Neuron (in vitro differentiated cells): ENCODE measurements around the gene MBD3L2B.
"Not testable (repeated sequence)": the region's sequence is repeated elsewhere in the genome, so short reads cannot be mapped to it uniquely, and the experiment has no call there.

Experiments
- H2AFZ ChIP-seq: one replicate; pipeline ENCODE4 v1.6.1; 2013; ENCODE audit warnings: low read depth, mild to moderate bottlenecking, inconsistent platforms, low read length, moderate library complexity
- H3K27me3 ChIP-seq: one replicate; pipeline ENCODE4 v1.6.1; 2013; ENCODE audit warnings: low read length; ENCODE audit not compliant: insufficient read depth
- H3K36me3 ChIP-seq: one replicate; pipeline ENCODE4 v1.6.1; 2013; ENCODE audit warnings: low read length; ENCODE audit not compliant: insufficient read depth
- H3K4me1 ChIP-seq: one replicate; pipeline ENCODE4 v1.6.1; 2013; ENCODE audit warnings: low read length; ENCODE audit not compliant: insufficient read depth
- H3K4me3 ChIP-seq: 2 replicates; pipeline ENCODE4 v1.5.1; 2013; ENCODE audit warnings: mild to moderate bottlenecking, low read length, moderate library complexity
- H3K9me3 ChIP-seq: one replicate; pipeline ENCODE4 v1.6.1; 2013; ENCODE audit warnings: low read length

Gene MBD3L2B

GRCh38 chr19:7021331-7021730 is at the start of gene MBD3L2B:
TSS of gene MBD3L2B (minus strand) at chr19:7021431. CDS start at chr19:7021397, 34 bp downstream.
- not testable (repeated sequence) for H3K36me3 ChIP-seq, H3K4me3 ChIP-seq, H3K9me3 ChIP-seq

GRCh38 chr19:7069904-7070226 is 48.6 kb upstream of the MBD3L2B start:
- Histone ChIP-seq H3K4me1 (peaks cover 8% of the 10 kb centered on the region), H3K4me3 (peak overlapping the region; percentile 84)

More at GRCh38 chr19:7021331-7021730, at the start of gene MBD3L2B:
- not testable (repeated sequence) for H3K4me1 ChIP-seq, H3K27me3 ChIP-seq, H2AFZ ChIP-seq

GRCh38 chr19:7069042-7069903 is 48.0 kb upstream of the MBD3L2B start, which contains the start of gene ZNF557:
TSS of gene ZNF557 (plus strand) at chr19:7069703. CDS start at chr19:7075075, 5,372 bp downstream.
- H3K36me3 ChIP-seq, result peaks cover 30% of the 10 kb centered on the region
- peaks cover 8% of the 10 kb centered on the region for H3K4me1 ChIP-seq
- H3K9me3 ChIP-seq, result peaks cover 12% of the 10 kb centered on the region
- H3K4me3 ChIP-seq, result peak within 1 kb of the TSS; percentile 84
- H2AFZ ChIP-seq, result peak within 1 kb of the TSS; percentile 96
- no peaks in the 10 kb centered on the region for H3K27me3 ChIP-seq

More at GRCh38 chr19:7069904-7070226, 48.6 kb upstream of the MBD3L2B start:
- Histone ChIP-seq H2AFZ (peak overlapping the region; percentile 96), H3K9me3 (peaks cover 14% of the 10 kb centered on the region), H3K36me3 (peaks cover 35% of the 10 kb centered on the region), H3K27me3 (no peaks in the 10 kb centered on the region)

GRCh38 chr19:7068599-7068998 is 47.4 kb upstream of the MBD3L2B start:
- peak overlapping the region; percentile 36 for H3K4me3 ChIP-seq
- H3K9me3 ChIP-seq, result peaks cover 12% of the 10 kb centered on the region
- peaks cover 8% of the 10 kb centered on the region for H3K4me1 ChIP-seq
- peaks cover 25% of the 10 kb centered on the region for H3K36me3 ChIP-seq
- peak overlapping the region; percentile 3 for H2AFZ ChIP-seq
- H3K27me3 ChIP-seq, result no peaks in the 10 kb centered on the region

- peaks cover 11% of the 10 kb centered on the region for H3K9me3 ChIP-seq
- H3K4me3 ChIP-seq, result no peak overlapping the region
- peaks cover 18% of the 10 kb centered on the region for H3K36me3 ChIP-seq
- H3K4me1 ChIP-seq, result peaks cover 8% of the 10 kb centered on the region
- no peak overlapping the region for H2AFZ ChIP-seq
- no peaks in the 10 kb centered on the region for H3K27me3 ChIP-seq
These were observed 46.5 kb upstream of the MBD3L2B start for GRCh38 chr19:7067716-7068115.

GRCh38 chr19:7067122-7067521 is 45.9 kb upstream of the MBD3L2B start:
- not testable (repeated sequence) for H2AFZ ChIP-seq, H3K27me3 ChIP-seq, H3K4me3 ChIP-seq, H3K9me3 ChIP-seq, H3K4me1 ChIP-seq
- peaks cover 12% of the 10 kb centered on the region for H3K36me3 ChIP-seq

- Histone ChIP-seq H3K9me3 (peaks cover 4% of the 10 kb centered on the region), H3K4me3 (no peak overlapping the region), H2AFZ (no peak overlapping the region), H3K36me3 (no peaks in the 10 kb centered on the region), H3K27me3 (no peaks in the 10 kb centered on the region), H3K4me1 (no peaks in the 10 kb centered on the region)
These were observed 42.7 kb upstream of the MBD3L2B start for GRCh38 chr19:7063764-7064418.

GRCh38 chr19:7063339-7063738 is 42.1 kb upstream of the MBD3L2B start:
- no peaks in the 10 kb centered on the region for H3K36me3 ChIP-seq

GRCh38 chr19:7059977-7060376 is 38.7 kb upstream of the MBD3L2B start:
- H2AFZ ChIP-seq, H3K4me1 ChIP-seq, H3K36me3 ChIP-seq, H3K9me3 ChIP-seq, H3K27me3 ChIP-seq, H3K4me3 ChIP-seq: not testable (repeated sequence)

More at GRCh38 chr19:7063339-7063738, 42.1 kb upstream of the MBD3L2B start:
- Histone ChIP-seq H3K9me3 (peaks cover 4% of the 10 kb centered on the region), H3K27me3 (no peaks in the 10 kb centered on the region), H3K4me1 (no peaks in the 10 kb centered on the region), H3K4me3 (no peak overlapping the region), H2AFZ (no peak overlapping the region)

GRCh38 chr19:7058576-7058975 is 37.3 kb upstream of the MBD3L2B start, which contains the start of gene MBD3L3:
TSS of gene MBD3L3 (minus strand) at chr19:7058676. CDS start at chr19:7058605, 71 bp downstream.
- H2AFZ ChIP-seq, H3K27me3 ChIP-seq, H3K4me3 ChIP-seq, H3K9me3 ChIP-seq, H3K36me3 ChIP-seq, H3K4me1 ChIP-seq: not testable (repeated sequence)

GRCh38 chr19:7056371-7056770 is 35.1 kb upstream of the MBD3L2B start:
- not testable (repeated sequence) for H3K27me3 ChIP-seq, H2AFZ ChIP-seq, H3K4me3 ChIP-seq, H3K9me3 ChIP-seq, H3K4me1 ChIP-seq, H3K36me3 ChIP-seq

- not testable (repeated sequence) for H3K9me3 ChIP-seq, H2AFZ ChIP-seq, H3K27me3 ChIP-seq, H3K36me3 ChIP-seq, H3K4me1 ChIP-seq, H3K4me3 ChIP-seq
These were observed 34.4 kb upstream of the MBD3L2B start for GRCh38 chr19:7055679-7056078.

- H3K4me1 ChIP-seq, H3K4me3 ChIP-seq, H2AFZ ChIP-seq, H3K36me3 ChIP-seq, H3K9me3 ChIP-seq, H3K27me3 ChIP-seq: not testable (repeated sequence)
These were observed 33.6 kb upstream of the MBD3L2B start for GRCh38 chr19:7054635-7055368.
